Epithelial cell of esophagus (primary cell): ENCODE measurements around the gene FAS.

ENCODE experiments used
- DNase-seq: peaks from one replicate; pipeline ENCODE4 v3.0.0; 2010; ENCODE audit warnings: low read depth
- H3K4me3 ChIP-seq: 2 replicates; pipeline ENCODE4 v1.5.1; 2011; ENCODE audit warnings: mild to moderate bottlenecking, low read length, control low read depth
- TF ChIP-seq, protein P1 (sequence below): IDR thresholded peaks from 2 replicates; pipeline ENCODE4 v1.5.1; 2011; ENCODE audit warnings: low read depth, mild to moderate bottlenecking, low read length, control low read depth, inconsistent platforms; ENCODE audit not compliant: insufficient read depth; ENCODE audit errors: missing control alignments

The FAS gene

DNA sequence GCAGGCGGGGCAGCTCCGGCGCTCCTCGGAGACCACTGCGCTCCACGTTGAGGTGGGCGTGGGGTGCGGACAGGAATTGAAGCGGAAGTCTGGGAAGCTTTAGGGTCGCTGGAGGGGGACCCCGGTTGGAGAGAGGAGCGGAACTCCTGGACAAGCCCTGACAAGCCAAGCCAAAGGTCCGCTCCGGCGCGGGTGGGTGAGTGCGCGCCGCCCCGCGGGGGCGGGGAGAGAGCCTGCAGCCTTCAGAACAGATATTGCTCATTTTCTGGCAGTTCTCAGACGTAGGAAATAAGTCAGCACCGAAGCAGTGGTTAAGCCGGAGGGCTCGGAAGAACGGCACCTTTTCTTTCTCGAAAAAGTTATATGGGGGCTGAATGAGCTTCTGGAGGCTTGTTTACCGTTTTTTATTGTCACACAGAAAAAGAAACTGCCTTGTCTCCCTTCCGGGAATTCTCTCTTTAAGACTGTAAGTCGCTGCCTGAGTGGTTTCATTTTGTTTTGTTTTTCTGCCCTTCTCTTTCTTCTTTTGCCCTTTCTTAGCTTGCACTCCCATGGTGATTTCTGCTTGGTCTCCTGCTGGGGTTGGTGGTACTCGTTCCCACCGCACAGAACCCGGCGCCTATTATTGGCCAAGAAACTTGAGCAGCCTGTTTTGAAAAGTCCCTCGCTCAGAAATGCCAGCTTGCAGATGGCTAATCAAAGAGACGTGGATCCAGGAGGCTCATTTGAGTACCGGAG lies 732 bp downstream of the FAS start:
- peak; percentile 82 for DNase-seq
- peak overlapping the region; percentile 84 for H3K4me3 ChIP-seq
- TF ChIP-seq, protein P1, sequence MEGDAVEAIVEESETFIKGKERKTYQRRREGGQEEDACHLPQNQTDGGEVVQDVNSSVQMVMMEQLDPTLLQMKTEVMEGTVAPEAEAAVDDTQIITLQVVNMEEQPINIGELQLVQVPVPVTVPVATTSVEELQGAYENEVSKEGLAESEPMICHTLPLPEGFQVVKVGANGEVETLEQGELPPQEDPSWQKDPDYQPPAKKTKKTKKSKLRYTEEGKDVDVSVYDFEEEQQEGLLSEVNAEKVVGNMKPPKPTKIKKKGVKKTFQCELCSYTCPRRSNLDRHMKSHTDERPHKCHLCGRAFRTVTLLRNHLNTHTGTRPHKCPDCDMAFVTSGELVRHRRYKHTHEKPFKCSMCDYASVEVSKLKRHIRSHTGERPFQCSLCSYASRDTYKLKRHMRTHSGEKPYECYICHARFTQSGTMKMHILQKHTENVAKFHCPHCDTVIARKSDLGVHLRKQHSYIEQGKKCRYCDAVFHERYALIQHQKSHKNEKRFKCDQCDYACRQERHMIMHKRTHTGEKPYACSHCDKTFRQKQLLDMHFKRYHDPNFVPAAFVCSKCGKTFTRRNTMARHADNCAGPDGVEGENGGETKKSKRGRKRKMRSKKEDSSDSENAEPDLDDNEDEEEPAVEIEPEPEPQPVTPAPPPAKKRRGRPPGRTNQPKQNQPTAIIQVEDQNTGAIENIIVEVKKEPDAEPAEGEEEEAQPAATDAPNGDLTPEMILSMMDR, result peak; percentile 13

DNA sequence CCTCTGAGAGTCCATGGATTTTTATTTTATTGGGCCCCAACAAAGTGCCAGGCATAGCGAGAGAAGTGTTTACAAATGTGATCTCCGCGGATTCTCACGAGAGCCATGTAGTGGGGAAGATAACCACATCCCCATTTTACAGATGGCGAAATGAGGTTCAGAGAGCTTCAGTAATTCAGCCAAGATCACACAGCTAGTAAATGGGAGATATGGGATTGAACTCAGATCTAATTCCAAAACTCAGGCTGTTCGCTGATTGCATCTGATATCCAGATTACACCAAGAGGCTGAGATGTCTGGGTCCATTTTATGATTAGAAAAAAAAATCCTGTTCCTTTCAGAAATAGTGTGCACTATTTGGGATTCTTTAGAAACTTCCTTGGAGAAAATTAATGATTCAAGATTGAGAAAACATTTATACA lies 1.3 kb downstream of the FAS start:
- no peak for DNase-seq
- TF ChIP-seq, protein P1, result no peak
- peak overlapping the region; percentile 84 for H3K4me3 ChIP-seq

DNA sequence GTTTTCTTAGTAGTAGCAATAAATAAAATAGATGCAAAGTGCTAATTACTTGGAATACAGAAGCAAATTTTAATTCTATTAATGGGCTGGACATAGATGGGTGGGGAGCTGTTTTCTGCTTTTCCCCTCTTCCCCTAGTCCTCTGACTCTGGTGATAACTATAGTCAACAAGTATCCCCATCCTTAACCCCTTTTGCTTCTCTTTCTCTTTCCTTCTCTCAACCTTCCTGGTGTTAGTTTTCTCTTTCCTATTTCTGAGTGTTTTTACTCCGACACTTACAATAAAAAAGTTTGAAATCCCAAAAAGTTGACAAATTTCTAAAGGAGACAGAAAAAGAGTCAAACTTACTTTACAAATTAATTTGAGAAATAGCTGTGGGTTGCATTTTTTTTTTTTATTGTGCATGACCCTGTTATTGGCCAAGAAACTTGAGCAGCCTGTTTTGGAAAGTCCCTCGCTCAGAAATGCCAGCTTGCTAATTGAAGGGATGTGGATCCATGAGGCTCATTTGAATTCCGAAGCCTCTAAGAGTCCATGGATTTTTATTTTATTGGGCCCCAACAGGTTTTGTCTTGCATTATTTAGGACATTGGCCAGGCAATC lies 2.4 kb downstream of the FAS start:
- peak; percentile 77 for DNase-seq
- TF ChIP-seq, protein P1, result no peak
- H3K4me3 ChIP-seq, result peak overlapping the region; percentile 84

DNA sequence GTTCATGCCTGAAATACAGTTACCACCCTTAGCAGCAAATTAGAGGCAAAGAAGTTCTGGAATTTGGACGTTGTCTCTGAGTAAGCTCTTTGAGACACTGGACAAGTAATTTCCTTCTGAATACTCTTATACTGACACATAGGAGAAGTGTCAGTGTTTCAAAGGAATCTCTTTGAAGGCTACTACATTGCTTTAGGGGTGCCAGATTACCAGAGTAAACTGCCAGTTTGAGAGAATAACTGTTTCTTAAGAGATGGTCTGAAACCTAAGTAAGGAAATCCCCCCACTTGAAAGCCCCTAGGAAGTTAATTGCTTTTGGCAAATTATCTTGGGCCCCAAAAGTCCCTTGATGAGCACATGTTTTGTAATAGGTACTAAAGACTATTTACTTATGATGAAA lies 3.4 kb downstream of the FAS start:
- DNase-seq, result peak; percentile 36
- TF ChIP-seq, protein P1, result no peak
- H3K4me3 ChIP-seq, result no peak overlapping the region

DNA sequence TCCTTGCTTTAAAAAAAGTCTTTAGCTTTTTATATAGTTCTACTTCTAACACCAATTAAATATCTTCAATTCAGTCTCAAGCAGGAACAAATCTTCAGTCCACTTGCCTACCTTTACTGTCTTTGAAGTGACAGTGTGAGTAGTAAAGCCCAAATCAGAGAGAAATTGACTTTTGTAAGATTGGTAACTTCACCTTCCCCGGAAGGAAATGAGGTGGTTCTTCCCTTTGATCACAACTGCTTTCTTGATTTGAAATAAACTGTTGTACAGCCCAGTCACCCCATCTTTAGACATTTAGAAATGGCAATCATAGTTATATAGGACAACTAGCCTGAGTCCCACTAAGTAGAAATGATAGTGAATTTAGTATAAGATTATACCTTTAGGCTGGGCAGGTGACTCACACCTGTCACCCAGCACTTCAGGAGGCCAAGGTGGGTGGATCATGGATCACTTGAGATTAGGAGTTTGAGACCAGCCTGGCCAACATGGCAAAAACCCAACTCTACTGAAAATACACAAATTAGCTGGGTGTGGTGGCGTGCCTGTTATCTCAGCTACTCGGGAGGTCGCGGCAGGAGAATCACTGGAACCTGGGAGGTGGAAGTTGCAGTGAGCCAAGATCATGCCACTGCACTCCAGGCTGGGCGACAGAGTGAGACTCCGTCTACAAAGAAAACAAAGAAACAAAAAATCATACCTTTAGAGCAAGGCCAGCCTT lies 4.7 kb downstream of the FAS start:
- TF ChIP-seq, protein P1, result no peak
- H3K4me3 ChIP-seq, result no peak overlapping the region
- no peak for DNase-seq

DNA sequence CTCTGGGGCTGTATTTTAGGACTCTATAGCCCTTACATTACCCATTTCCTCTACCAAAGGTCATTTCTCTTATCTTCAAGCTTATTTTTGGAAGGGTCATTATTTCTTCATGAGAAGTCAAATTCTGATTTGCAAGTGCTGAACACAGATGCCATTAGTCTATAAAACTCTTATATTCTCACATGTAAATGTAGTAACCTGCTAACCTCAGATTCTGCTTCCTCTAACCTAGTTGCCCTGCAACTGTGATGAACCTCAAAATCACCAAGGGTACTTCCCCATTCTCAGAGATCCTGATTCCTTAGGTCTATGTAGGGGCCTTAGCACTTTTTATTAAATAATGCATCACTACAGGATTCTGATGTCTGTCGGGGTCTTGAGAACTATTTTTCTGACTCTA lies 6.3 kb downstream of the FAS start:
- no peak for DNase-seq
- TF ChIP-seq, protein P1, result no peak

More for the DNA sequence above, 6.3 kb downstream of the FAS start:
- no peak overlapping the region for H3K4me3 ChIP-seq
